Activated CD4-positive, alpha-beta T cell treated with anti-CD3 and anti-CD28 coated beads, Interleukin-2, amount 50 U/mL, for 48 hours (primary cell): Measurements from ENCODE around the gene SLC16A11.
A peak's percentile ranks its signal among the peaks of the same experiment; 100 is the strongest.
"Not testable (repeated sequence)": the region's sequence is repeated elsewhere in the genome, so short reads cannot be mapped to it uniquely, and the experiment has no call there.

Experiments used
- DNase-seq, 2 experiments: peaks; one replicate each; pipeline ENCODE4 v3.0.0-alpha.2; 2020

SLC16A11 gene, protein sequence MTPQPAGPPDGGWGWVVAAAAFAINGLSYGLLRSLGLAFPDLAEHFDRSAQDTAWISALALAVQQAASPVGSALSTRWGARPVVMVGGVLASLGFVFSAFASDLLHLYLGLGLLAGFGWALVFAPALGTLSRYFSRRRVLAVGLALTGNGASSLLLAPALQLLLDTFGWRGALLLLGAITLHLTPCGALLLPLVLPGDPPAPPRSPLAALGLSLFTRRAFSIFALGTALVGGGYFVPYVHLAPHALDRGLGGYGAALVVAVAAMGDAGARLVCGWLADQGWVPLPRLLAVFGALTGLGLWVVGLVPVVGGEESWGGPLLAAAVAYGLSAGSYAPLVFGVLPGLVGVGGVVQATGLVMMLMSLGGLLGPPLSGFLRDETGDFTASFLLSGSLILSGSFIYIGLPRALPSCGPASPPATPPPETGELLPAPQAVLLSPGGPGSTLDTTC

DNA sequence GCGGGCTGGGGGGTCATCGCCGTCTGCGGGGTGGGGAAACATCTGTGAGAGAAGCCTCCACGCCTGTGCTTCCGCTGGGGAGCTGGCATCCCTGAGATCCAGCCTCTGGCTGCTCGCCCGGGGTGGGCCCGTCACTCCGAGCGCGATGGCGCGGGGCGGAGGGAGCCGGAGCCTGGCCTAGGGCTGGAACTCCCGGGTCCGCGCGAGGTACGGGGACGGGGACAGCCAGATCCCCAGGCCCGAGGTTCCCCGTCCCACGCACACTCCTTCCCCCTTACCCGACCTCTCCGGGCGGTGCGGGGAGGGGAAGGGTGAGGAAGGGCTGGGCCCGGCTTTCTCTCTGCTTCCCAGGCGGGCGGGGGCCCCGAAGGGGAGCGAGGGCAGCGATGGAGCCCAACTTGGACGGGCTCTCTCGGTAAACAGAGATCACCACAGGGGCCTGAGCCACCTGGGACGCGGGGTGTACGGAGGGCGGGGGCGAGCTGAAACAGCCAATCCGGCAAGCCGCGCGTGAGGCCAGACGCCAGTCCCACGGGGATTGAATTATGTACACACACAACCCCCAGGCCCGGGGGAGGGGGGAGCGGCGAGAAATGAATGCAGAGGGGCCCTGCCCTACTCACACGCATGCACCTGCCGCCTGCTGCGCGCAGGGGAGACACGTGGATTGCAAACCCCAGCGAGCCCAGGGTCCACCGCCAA, at the start of gene SLC16A11:
Gene SLC16A11, minus strand, starts transcription at position 596 of the 702 bp plus-strand sequence. Its CDS starts 579 bp downstream, at position 17.
- peak; percentile 45 to 57 for DNase-seq

DNA sequence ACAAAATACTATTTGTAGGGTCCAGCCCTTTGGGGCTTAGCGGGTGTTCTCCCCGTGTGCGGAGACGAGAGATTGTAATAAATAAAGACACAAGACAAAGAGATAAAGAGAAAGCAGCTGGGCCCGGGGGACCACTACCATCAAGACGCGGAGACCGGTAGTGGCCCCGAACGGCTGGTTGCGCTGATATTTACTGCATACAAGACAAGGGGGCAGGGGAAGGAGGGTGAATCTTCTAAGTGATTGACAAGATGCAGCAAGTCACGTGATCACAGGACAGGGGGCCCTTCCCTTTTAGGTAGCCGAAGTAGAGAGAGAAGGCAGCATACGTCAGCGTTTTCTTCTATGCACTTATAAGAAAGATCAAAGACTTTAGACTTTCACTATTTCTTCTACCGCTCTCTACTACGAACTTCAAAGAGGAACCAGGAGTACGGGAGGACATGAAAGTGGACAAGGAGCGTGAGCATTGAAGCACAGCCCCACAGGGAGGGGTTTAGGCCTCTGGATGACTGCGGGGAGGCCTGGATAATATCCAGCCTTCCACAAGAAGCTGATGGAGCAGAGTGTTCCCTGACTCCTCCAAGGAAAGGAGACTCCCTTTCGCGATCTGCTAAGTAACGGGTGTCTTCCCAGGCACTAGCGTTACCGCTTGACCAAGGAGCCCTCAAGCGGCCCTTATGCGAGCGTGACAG, 47.6 kb upstream of the SLC16A11 start:
- peak; percentile 21 to 28 for DNase-seq

DNA sequence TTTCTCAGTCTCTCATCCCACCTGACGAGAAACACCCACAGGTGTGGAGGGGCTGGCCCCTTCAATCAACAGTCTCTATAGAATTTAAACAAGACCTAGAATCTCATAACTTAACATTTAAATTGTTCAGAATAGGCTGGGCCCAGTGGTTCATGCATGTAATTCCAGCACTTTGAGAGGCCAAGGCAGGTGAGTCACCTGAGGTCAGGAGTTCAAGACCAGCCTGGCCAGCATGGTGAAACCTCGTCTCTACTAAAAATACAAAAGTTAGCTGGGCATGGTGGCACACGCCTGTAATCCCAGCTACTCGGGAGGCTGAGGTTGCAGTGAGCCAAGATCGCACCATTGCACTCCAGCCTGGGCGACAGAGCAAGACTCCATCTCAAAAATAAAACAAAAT, 45.7 kb upstream of the SLC16A11 start:
- DNase-seq: not testable (repeated sequence)

DNA sequence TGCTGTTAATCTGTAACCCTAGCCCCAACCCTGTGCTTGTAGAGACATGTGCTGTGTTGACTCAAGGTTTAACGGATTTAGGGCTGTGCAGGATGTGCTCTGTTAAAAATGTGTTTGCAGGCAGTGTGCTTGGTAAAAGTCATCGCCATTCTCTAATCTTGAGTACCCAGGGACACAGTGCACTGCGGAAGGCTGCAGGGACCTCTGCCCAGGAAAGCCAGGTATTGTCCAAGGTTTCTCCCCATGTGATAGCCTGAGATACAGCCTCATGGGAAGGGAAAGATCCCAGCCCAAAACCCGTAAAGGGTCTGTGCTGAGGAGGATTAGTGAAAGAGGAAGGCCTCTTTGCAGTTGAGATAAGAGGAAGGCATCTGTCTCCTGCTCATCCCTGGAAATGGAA, 44.5 kb upstream of the SLC16A11 start:
- DNase-seq: not testable (repeated sequence)

DNA sequence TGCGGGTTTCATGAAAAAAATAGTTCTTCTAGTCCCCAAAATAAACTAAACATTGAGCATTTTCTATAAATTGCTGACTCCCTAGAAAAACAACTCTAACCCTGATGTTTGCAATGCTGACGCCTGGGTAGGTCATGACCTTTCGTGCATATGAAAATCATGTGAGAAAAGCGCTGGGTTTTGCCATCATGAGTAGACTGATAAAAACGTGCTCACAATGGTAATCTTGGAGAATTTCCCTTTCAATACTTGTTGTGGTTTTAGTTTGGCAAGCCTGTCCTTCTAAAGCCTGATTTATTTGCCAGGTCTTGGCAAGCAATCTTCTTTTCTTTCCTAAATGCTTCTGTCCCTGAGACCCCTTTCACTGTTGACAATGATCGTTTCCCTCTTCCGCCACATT, 40.2 kb upstream of the SLC16A11 start:
- DNase-seq: no peak

DNA sequence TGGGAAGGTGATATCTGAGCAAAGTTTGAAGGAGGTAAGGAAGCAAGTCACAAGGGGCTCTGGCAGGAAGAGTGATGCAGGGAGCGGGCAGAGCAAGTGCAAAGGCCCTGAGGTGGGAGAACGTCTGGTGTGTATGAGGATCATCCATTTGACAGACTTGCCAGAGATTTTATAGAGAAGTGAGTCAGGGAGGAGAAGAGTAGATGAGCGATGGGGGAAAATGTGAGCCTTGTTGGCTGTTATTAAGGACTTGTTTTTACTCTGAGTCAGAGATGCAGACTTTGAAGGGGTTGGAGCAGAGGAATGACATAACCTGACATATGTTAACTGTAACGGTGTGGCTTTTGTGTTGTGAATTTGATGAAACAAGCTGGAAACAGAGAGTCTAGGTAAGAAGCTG, 39.7 kb upstream of the SLC16A11 start:
- no peak for DNase-seq

DNA sequence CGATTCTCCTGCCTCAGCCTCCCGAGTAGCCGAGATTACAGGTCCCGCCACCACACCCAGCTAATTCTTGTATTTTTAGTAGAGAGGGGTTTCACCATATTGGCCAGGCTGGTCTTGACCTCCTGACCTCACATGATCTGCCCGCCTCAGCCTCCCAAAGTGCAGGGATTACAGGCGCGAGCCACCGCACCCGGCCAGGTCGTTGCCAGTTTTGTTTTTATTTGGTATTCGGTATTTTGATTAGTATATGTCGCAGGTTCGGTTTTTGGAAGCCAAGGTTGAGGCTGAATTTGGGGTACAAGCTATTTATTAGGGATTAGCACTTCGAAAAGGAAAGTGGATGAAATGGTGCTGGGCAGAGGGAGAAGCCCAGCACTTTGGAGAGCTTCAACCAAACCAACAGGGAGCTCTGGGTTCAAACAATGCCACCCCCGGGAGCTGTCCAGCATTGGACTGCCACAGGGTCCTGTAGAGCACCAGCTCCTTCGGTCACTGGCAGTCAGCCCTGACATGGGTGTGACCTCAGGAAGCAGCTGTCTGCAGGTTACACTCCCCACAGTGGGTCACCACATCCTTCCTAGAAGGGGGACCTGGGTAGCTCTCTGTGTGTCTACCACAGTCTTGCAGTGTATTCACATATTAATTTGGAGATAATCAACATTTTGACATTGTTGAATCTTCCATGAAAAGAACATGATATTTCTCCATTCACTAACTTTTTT, 37.6 kb upstream of the SLC16A11 start:
- peak in 1 of 2 experiments; percentile 12 for DNase-seq

DNA sequence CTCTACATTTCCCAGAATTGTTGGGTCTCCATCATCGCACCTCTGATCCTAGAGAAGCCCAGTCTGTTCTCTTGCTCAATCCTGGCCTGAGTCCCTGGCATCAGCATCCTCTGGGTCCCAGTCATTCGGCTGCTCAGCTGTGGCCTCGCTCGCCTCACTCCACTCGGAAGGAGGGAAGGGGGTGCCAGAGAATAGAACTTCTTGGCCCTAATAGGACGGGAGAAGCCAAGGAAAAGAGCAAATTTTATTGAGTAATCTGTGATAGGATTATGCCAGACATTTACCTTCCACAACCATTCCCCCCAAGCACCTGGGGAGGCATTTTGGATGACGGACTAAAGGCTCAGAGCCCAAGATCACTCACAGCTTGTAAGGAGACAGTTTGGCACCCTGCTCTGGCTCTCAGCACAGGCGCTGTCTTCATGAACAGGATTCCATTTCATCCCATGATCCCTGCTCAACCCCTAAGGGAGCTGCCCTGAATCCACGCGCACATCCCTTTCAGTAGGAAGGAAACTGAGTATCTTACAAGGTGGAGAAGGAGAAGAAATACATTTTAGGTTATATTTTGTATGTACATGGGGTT, 36.7 kb upstream of the SLC16A11 start:
- DNase-seq: no peak

DNA sequence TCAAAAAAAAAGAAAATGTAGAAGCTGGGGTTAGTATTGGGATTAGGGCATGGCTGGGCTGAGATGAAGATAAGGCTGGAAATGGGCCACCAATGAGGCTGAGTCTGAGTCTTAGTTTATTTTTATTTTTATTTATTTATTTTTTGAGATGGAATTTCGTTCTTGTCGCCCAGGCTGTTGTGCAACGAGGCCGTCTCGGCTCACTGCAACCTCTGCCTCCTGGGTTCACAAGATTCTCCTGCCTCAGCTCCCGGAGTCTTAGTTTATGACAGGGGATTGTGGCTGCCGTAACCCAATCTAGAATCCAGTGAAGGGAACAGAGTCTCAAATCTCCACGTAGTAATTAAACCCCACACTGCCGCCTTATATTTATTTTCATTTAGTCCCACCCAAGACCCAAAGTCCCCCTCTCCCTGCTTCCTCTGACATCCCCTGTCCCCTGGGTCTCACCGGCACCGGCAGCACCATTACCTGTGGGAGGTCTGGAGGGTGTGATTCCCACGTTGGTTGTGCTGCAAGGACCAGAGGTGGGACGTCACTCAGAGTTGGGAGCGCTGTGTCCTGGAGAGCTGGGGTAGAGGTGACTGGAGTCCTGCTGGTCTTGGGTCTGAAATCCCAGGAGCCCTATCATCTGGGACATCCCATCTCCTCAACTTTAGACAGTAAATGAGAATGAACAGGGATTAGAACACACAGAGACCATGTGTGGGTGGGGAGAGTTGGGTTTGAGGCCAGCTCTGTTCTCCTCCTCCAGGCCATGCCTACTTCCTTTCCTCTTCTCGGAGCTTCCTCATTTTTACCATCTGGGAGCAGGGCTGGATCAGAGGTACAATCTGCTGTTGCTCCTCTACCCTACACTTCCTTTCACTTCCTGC, 35.9 kb upstream of the SLC16A11 start, which contains the start of gene CLEC10A:
Gene CLEC10A, minus strand, starts transcription at position 671 of the 875 bp plus-strand sequence. CDS start 1,439 bp downstream, outside the sequence.
- no peak for DNase-seq

DNA sequence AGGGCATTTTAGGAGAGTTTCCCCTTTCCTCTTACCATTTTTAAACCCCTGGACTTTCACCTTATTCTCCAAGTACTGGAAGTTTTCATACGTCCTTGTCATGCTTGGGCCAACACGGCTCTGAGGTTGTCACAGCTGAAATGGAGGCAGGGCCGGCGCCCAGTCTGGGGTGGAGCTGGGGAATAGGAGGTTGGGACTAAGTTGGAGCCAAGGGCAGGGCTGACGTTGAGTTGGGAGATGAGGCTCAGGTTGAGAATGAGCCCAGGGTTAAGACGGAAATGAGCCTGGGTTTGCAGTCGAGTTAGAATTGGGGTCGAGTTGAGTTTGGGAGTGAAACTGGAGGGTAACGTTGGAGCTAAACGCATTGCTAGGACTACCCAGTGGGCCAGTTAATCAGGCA, 34.8 kb upstream of the SLC16A11 start:
- no peak for DNase-seq

DNA sequence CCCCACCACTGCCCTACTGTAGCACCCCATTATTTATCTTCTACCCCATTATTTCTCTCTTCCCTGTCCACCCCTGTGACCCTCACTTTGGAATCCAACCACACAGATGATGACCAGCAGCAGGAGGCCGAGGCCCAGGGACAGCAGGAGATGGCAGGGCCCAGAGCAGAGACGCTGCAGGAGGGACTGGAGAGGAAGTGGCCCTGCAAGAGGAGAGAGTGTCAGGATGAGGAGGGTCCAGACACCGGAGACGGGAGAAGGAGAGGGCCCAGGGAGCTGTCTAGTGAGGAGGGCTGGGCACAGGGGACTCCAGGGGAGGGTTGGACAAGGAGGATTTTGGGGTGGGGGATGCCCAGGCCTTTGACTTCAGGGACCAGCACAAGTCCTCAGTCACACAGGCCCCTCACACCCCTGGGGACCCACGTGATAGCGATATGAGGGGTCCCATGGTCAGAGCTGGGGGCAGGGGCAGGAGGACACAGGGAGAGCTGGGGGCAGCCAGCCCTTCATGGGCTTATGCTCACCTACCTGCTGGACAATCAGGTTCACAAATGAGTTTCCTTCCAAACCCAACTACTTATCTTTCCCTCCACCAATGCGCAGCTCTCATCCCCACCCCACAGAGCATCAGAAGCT, 34.1 kb upstream of the SLC16A11 start:
- DNase-seq: no peak

DNA sequence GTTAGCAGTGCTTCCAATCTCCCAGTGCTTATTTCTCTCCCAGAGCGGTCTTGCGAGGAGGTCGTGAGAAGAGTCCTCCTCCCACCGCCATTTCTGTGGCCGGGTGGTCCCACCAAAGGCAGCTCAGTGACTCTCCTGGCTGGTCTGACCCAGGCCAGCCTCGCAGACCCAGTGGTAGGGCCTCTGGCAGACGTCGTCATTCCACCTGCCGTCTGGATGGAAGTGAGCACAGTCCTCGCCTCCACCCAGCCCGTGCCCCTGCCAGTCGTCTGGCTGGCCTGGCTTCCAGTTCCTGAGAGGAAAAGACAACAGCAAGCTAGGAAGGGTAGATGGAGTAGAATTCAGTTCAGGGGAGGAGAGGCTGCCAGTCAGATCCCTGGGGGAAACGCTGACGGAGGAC, 31.0 kb upstream of the SLC16A11 start:
- DNase-seq: no peak

DNA sequence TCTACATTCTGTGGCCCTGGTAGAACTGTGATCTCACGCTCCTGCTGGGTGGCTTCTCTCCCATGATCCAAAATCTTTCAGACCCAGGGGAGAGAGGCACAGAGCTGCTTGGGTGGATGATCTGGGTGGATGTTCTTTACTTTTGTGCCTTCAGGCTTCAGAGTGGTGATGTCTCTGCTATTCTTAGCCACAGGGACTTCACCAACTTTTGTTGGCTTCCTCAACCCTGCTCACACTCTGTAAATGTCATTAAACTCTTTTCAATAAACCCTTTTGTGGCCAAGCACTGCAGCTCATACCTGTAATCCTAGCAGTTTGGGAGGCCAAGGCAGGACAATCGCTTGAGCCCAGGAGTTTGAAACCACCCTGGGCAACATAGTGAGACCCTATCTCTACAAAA, 28.5 kb upstream of the SLC16A11 start:
- no peak for DNase-seq

DNA sequence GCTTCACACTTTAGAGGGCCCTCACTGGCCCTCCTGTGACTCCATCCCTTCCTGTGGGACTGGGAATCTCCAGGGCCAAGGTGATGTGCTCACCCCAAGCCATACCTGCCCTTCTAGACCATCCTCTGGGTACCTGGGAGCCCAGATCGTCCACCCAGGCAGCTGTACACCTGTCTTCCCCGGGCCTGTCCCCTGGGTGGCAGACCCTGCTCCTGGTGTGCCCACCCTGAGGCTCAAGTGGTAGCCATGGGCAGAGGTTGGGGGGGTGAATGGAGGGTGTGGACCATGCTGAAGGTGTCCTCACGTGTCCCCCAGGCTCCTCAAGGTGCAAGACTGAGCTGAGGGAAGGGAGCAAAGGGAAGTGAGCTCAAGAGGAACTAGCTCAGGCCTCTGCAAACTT, 26.8 kb upstream of the SLC16A11 start:
- DNase-seq: no peak

DNA sequence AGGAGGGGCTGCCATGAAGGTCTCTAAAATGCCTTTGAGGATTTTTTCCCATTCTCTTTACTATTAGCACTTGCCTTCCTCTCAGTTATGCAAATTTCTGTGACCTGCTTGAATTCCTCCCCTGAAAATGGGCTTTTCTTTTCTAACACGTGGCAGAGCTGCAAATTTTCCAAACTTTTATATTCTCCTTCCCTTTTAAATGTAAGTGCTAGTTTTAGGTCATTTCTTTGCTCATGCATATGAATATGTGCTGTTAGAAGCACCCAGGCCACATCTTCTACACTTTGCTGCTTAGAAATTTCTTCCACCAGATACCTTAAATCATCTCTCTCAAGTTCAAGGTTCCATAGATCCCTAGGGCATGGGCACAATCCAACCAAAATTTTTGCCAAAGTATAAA, 24.4 kb upstream of the SLC16A11 start:
- no peak for DNase-seq

DNA sequence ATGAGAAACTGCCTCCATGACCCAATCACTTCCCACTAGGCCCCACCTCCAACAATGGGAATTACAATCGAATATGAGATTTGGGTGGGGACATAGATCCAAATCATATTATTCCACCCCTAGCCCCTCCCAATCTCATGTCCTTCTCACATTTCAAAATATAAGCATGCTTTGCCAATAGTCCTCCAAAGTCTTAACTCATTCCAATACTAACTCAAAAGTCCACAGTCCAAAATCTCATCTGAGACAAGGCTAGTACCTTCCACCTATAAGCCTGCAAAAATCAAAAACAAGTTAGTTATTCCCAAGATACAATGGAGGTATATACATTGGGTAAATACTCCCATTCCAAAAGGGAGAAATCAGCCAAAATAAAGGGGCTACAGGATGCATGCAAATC, 23.3 kb upstream of the SLC16A11 start:
- DNase-seq: no peak

DNA sequence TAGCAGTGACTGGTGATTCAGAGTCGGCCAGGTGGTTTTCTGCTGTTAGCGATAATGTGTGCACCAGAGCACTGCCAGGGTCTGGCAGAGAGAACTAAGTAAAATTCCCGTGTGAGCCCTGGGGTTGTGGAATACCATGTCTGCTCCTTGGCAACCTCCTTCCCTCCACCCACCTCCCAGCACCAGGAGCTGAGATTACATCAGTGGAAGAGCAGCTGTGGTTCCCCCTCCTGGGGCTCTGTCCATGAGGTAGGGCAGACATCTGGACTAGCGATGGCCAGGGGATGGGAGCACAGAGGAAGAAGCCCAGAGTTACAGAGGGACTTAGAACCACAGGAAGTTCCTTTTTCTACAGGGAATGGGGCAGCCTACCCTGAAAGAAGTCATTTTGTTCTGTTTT, 20.4 kb upstream of the SLC16A11 start:
- no peak for DNase-seq

DNA sequence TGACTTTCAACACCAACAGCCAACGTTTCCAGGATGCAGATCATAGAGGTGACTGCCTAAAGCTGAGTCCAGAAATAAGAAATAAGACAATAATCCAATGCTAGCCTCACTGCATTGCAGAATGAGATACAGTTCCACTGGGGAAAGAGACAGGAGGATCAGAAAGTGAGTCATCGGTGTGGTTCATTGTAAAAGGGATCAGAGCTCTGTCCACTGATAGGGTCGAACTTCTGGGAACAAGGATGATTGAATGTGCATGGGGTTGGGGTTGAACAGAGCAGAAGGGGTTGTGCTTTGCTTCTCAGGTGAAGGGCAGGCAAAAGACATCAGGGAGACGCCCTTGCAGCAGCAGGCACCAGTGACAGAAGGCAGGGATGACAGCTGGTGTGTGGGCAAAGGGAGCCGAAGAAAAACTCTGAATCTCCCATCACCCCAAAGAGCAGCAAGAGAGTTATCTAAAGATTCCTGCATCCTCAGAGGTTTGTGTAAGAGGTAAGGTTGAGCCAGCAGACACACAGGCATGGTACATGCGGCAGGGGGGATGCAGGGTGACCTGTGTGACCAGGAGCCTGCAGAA, 19.7 kb upstream of the SLC16A11 start:
- no peak for DNase-seq

DNA sequence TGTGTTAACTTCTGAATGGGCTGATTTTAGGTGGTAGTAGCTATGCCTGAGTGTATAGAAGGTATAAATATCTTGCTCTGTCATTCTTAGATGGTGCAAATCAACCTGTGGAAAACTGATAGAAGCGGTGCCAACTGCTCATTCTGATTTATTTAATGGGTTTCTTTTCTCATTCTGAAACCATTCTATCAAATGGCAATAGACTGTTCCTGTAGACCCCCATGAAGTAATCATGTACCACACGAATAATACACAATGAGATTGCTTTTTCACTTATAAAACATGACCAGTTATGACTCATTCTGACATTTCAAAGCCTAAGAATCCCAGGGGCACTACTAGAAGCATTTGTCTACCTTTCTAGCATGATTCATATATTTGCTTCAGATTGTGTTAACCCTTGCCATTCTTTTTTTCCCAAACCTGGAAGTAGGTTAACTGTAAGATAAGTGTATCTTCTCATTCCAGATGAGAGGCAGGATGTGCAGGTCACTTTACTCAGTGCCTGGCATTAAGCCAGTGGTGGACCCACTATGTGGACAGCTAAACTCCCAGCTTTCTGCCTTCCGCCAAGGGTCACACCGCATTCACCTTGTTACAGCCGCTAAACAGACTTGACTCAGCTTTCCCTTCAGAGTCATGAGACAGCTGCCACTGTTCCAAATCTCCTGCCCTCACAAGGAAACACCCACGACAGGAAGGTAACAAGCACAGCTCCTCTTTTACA, 16.4 kb upstream of the SLC16A11 start:
- peak; percentile 53 to 64 for DNase-seq
